Right renal pelvis (tissue), 4 donors: ENCODE measurements around the gene INSYN1. TPM values are rescaled to one million over a fixed set of nuclear protein-coding genes. Genes with fewer than 3 reads are reported as not detected.
"Not testable (repeated sequence)": the region's sequence is repeated elsewhere in the genome, so short reads cannot be mapped to it uniquely, and the experiment has no call there.

Experiments used
- DNase-seq, 4 donors: peaks; one replicate each; pipeline ENCODE4 v3.0.0-alpha.2; 2013; ENCODE audit warnings: low read depth in 4 of 4, low spot score in 3 of 4, missing footprints in 1 of 4
- polyA plus RNA-seq, 4 donors: library from polyadenylated mRNA; unstranded; fragments of 120-200 nt; gene quantifications; one replicate each; pipeline ENCODE4 v1.2.1, GENCODE V29; 2013; ENCODE audit not compliant: insufficient read length in 4 of 4

INSYN1 gene
- polyA plus RNA-seq, 4 donors, result 16.7 to 29.0 (median 21.8) TPM

DNA sequence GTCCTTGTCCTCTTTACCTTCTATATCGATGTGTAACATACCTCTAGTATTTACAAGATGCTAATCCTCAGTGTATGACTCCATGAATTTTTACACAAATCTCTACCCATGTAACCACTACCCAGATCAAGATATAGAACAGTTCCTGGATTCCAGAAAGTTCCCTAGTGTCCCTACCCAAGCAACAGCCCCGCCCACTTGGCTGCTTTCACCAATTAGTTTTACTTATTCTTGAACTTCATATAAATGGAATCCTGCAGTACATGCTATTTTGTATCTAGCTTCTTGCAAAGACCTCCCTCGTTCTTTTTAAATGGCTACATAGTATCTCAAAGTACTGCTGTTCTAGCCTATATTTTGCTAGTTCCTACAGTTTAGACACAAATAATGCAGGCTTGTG lies 35.9 kb downstream of the INSYN1 start:
- no peak for DNase-seq

GRCh38 chr15:73716417-73716816 lies 36.7 kb downstream of the INSYN1 start:
- no peak for DNase-seq

DNA sequence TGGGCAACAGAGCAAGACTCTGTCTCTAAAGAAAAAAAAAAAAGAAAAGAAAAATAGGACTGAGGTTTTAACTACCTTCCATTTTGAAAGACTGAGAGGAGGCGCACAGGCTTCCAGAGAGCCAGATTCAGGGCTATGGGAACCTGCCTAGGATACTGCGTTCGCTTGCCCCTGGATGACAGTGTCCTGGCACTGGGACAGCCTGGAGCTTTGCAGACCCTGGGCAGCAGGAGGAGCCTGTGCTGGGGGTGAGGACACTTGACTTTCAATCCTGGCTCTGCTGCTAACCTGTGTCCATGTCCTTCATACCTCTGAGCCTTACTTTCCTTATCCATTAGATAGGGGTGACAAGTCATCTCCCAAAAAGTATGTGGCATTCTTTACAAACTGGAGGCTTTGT lies 37.7 kb downstream of the INSYN1 start:
- no peak for DNase-seq

DNA sequence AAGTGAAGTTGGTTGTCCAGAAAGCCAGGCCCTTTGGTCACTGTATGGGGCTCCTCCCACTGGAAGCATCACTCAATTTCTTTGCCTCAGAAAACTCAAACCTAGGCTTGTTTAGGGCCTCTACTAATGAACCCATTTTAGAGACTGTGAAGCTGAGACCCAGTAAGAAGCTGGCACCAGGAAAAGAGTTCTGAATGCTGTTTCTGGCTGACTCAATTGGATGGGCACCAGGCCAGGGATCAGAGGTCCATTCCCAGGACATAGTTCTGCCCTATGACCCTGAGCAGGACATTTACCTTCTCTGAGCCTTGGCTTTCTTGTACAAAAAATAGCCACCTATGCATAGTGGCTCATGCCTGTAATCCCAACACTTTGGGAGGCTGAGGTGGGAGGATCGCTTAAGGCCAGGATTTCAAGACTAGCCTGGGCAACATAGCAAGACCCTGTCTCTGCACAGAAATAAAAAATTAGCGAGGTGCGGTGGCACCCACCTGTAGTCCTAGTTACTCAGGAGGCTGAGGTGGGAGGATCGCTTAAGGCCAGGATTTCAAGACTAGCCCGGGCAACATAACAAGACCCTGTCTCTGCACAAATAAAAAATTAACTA lies 38.4 kb downstream of the INSYN1 start:
- DNase-seq, result no peak

GRCh38 chr15:73712107-73712506 lies 41.0 kb downstream of the INSYN1 start:
- no peak for DNase-seq

DNA sequence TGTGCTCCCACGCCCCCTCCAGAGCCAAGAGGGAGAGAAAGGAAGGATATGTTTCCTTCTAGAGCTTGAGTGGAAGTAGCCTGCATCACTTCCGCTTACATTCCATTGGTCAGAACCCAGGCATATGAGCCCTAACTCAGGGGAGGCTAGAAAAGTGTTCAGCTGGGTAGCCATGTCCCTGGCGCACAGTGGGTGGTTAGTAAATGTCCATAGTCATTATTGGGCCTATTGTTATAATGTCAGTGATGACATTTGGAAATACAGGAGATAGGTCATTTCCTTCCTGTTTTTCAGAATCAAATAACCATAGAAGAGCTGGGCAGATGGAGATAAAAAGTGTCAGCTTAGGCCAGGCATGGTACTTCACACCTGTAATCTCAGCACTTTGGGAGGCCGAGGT lies 41.6 kb downstream of the INSYN1 start:
- no peak for DNase-seq

GRCh38 chr15:73710321-73710720 lies 42.8 kb downstream of the INSYN1 start:
- no peak for DNase-seq

DNA sequence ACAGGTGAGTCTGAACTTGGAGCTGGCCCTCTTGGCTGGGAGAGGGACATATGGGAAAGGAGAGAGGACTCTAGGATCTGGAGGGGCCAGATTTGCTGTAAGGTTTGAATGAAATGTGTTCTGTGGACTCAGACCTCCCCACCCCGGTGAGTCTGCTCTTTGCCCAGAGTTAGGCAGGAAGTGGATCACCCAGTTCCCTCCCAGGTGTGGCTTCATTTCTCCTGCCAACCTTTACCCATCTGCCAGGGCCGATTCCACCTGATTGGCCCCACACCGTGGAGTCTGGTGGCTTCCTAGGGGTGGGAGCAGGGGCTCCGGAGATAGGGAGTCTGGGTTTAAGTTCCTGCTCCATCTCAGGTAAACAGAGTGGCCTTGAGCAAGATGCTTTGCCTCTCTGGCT lies 43.5 kb downstream of the INSYN1 start:
- DNase-seq, result no peak

- no peak for DNase-seq
Observed at GRCh38 chr15:73709241-73709640, 43.9 kb downstream of the INSYN1 start.

DNA sequence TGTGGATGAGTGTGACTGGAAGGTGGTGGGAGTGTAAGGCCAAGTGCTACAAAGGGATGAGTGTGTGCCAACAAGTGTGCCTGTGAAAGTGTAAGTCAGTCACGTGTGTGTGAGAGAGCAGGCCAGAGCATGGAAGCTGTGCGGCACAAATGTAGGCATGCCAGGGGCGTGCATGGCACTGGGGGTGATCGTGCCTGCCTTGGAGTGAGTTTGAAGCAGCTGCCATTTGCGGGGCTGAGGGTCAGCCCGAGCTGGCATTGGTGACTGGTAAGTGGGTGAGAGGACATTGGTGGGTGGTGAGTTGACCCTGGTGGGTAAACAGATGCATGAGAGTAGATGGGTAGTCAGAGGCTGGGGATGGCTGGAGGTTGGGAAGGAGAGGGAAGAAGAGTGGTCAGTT lies 44.5 kb downstream of the INSYN1 start:
- no peak for DNase-seq

DNA sequence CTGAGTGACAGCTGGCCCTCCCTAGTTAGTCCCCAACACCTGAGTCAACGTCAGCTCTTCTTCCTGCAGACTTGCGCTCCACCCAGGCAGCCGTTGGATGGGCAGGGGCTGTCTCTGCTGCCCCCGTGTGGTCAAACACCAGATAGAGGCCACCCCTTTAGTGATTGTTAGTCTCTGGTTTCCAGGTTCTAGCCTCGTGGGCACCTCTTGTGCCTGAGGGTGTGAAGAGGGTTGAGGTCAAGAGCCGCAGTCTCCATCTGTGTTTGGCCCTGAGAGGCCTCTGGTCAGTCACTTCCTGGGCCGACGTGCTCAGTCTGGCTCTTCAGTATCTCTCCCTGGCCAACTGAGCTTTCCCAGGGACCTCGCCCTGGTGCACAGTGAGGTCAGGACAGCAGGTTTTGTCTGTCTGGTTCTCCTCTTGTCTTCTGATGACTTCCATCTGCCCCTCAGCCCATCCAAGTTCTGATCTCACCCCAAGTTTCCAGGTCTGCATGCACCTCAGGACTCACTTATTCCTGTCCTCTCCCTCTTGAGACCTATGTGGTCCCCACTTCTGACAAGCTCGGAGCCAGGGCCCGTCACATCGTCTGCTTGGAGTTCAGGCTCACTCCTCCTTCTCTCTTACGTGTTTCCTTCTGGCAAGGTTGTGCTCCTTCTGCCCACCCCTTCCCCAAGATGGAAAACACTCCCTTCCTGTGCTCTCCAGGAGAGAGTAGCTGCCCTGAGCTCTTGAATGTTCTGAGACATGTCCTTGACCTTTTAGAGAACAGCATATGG lies 48.1 kb downstream of the INSYN1 start:
- no peak for DNase-seq

DNA sequence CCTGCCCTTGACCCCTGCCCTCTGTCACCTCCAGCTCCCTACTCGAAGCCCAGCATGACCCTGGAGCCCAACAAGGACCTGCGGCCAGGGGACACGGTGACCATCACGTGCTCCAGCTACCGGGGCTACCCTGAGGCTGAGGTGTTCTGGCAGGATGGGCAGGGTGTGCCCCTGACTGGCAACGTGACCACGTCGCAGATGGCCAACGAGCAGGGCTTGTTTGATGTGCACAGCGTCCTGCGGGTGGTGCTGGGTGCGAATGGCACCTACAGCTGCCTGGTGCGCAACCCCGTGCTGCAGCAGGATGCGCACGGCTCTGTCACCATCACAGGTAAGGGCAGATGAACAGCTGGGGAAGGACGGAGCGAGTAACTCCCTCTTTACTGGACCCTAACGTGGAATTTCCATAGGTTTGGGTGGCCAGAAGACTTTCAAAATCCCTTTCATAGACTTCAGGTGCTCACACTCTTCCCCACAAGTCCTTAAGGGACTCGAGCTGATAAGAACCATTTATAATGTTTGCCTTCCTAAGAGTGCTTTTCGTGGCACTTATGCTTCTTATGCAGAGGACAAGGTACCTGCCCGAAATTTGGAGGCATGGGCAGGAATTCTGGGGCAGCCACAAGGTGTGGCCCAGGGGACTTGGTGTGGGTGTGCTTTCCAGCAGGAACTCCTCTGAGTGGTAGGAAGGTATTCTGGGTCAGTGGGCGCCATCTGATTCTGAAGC lies 48.8 kb downstream of the INSYN1 start:
- not testable (repeated sequence) for DNase-seq

- not testable (repeated sequence) for DNase-seq
Observed at GRCh38 chr15:73703601-73704000, 49.5 kb downstream of the INSYN1 start.

GRCh38 chr15:73702311-73703239 lies 50.6 kb downstream of the INSYN1 start:
- not testable (repeated sequence) for DNase-seq

DNA sequence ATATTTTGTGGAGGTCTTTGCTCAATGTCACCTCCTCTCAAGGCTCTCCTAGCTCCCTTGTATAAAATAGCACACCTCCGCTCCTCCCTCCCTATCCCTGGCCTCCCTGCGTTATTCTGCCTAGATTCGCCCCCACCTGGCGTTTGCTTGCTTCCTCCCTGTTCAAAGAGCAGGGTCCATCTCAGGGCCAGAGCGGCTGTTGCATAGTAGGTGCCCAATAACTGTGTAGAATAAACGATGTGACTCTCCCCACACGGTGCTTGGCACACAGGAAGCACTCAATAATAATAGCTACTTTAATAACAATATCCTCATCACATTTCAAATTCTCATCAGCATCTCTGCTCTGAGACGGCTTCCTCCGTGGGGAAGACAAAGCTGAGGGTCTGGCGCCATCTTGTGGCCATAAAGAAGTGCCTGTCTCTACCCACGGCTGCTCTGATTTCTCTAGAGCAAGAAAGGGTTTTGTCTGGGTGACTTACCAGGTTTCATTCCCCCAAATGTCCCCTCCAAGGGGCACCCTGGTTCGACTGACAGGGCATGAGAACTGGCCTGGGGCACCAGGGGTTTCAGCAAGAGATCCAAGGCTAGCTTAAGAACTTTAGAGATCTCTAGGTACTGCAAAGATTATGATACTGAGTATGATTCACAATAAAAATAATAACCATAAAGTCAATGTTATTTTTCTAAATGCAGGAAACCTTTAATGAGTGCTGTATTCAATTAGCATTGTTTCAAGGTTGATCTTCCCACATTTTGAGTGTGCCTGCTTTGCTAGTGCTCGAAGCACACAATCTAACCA lies 52.9 kb downstream of the INSYN1 start:
- peak; percentile 65 to 77 (median 73) for DNase-seq

- DNase-seq, result no peak
Observed at GRCh38 chr15:73699249-73700040, 53.7 kb downstream of the INSYN1 start.

DNA sequence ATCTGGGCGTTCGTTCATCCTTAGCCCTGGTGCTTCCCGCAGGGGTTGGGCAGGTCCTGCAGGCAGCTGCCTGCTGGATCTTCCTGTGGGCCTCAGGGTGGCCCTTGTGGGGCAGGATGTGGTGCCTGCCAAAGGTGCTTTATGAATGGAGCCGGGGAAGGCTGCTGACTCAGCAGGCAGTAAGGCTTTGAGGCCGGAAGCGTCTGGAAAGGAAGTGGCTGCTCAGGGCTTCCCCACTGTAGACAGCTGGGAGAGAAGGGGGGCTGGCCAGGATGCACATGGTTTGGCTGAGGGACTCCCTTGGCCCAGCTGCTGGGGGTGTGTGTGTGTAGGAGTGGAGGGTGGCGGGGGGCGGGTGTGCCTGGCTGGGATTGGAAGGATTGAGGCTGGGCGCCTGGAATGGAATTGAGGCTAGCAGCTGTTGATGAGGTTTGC lies 56.1 kb downstream of the INSYN1 start:
- DNase-seq, result peak; percentile 60 to 80 (median 78)

DNA sequence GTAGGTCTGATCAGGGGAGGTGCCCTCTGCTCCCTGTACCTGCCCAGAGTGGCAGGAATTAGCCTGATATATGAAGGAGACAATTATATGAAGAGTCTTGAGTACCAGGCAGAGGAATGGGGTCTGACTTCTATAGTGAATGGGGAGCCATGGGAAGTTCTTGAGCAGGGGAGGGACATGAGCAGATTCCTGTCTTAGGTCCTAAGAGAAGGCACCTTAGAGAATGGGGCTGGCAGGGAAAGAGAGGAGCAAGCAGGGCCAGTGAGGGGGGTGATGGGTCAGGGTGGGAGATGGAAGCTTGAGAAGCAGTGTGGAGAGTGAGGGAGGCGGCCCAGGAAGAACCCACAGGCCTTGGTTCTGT lies 56.5 kb downstream of the INSYN1 start:
- no peak for DNase-seq
